Glomerular visceral epithelial cell (primary cell): Measurements from ENCODE around the gene PCIF1.
"Not testable (repeated sequence)": the region's sequence is repeated elsewhere in the genome, so short reads cannot be mapped to it uniquely, and the experiment has no call there.

Experiments
- DNase-seq: peaks from one replicate; pipeline ENCODE4 v3.0.0-alpha.2; 2016; ENCODE audit errors: extremely low spot score

Gene PCIF1

GRCh38 chr20:45924391-45925261, 9.9 kb upstream of the PCIF1 start:
- no peak for DNase-seq

DNA sequence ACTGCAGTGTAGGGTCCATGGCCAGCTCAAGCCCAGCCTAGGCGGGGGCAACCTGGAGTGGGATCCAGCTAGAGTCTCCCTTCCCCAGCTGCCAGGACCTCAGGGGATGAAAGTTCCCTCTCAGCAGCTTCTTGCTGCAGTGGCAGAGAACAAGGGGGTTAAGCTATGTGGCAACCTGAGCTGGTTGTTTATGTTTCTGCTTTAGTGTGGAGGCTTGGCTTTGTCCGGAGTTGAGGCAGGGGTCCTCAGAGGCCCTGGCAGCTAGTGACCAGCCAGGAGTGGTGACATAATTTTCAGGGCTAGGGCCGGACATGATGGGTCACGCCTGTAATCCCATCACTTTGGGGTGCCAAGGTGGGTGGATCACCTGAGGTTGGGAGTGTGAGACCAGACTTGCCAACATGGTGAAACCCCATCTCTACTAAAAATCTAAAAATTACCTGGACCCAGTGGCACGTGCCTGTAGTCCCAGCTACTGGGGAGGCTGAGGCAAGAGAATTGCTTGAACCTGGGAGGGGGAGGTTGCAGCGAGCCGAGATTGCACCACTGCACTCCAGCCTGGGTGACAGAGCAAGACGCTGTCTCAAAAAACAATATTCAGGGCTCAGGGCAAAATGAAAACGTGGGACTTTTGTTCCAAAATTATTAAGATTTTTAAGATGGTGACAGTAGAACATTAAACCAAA, 8.5 kb upstream of the PCIF1 start:
- no peak for DNase-seq

DNA sequence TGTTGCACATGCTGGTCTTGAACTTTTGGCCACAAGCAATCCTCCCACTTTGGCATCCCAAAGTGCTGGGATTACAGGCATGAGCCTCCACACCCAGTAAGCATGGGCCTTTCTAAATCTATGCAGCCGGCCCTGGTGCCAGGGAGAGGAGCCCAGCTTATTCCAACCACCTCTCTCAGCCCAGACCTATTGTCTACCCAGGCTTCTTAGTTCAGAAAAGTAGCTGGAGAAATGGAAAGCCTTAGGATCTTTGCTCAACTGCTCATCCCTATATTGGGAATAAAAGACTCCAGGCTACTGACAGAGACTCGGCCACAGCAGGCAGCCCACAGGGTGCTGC, 7.8 kb upstream of the PCIF1 start:
- no peak for DNase-seq

- DNase-seq = no peak
These were observed 7.2 kb upstream of the PCIF1 start for GRCh38 chr20:45927071-45927878.

DNA sequence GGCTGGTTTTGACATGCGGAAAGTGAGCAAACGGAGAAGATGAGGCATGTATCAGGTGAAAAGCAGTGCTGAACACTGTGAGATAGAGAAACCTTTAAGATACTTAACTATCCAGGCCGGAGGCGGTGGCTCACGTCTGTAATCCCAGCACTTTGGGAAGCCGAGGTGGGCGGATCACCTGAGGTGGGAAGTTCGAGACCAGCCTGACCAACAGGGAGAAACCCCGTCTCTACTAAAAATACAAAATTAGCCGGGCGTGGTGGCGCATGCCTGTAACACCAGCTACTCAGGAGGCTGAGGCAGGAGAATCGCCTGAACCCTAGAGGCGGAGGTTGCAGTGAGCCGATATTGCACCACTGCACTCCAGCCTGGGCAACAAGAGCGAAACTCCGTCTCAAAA, 2.8 kb upstream of the PCIF1 start:
- not testable (repeated sequence) for DNase-seq

DNA sequence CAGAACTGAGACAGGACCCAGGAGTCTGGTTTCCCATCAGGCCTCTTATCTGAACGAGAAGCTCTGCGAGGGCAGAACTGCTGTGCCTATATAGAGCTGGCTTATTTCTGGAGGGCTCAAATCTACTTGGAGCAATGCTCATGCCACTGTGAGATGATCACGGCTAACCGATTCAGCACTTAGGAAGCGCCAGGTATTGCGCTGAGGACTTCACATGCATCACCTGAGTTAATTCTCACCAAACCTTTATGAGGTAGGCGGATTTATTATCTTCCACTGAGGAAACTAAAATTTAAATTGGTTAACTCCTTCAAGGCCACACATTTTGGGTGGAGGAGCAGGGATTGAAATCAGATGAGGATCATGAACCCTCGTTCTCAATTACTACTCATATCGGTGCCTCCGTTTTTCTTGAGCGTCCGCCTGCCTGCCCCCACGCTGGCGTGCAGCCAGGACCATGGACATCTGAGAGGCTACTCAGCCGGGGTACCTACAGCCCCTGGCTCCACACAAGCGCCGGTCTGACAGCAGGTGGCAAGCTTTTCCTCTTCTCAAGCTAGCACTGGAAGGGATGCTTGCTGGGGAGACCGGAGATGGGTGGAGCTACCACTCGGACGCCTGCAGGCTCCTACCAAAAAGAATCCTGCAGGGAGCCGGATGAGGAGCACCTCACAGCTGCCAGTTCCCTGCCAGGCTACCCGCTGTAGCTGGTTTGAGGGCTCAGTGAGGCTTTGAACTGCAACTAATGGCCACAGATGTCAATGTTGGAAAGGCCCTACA, 1.0 kb upstream of the PCIF1 start:
- DNase-seq = peak; percentile 85

DNA sequence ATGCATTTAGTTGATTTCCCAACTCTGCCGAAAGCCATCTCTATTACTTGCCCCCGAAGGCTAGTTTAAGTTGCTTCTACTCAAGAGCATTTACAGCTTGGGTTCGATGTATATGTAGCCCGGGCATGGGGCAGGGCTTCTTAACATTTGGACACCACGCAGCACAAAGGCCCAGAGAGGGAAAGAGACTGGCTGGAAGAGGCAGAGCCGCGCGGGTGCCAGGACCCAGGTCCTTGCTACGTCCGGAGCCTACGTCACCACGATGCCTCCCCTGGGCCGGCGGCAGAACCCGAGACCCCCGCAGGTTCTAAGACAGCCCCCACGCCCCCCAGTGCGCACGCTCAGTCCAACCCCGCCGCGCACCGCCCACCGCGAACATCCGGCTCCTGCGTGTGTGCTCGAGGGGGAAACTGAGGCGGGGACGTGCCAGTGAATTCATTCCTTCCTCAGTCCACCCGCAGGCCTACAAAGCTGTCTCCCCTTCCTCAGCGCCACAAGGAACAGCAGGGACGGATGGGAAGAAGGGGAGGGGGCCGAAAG, 367 bp upstream of the PCIF1 start:
- peak; percentile 55 for DNase-seq

- DNase-seq = no peak
These were observed 1.0 kb downstream of the PCIF1 start for GRCh38 chr20:45935416-45936046.

- DNase-seq = no peak
These were observed 3.3 kb downstream of the PCIF1 start for GRCh38 chr20:45937765-45938164.

DNA sequence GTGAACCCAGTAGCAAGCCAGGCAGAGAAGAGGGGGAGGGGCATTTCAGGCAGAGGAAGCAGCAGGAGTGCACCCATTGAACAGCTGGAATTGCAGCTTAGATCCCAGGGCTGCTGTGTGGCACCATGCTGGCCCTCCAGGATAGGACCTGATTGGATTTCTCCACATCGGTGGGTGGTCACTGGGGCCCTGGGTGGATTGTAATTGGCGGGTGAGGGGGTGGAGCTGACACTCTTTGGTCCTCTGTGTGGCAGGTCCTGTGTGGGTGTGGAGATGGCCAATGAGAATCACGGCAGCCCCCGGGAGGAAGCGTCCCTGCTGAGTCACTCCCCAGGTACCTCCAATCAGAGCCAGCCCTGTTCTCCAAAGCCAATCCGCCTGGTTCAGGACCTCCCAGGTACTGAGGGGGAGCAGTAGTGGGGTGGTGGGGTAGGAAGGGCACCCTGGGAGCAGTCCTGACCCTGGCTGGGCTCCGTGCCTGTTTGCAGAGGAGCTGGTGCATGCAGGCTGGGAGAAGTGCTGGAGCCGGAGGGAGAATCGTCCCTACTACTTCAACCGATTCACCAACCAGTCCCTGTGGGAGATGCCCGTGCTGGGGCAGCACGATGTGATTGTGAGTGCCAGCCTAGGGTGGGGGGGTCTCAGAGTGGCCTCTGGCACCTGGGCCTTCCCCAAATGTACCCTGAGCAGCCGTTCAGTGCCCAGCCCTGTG, 4.4 kb downstream of the PCIF1 start:
- no peak for DNase-seq

GRCh38 chr20:45940053-45940452, 5.6 kb downstream of the PCIF1 start:
- no peak for DNase-seq

GRCh38 chr20:45940469-45940868, 6.0 kb downstream of the PCIF1 start:
- no peak for DNase-seq

DNA sequence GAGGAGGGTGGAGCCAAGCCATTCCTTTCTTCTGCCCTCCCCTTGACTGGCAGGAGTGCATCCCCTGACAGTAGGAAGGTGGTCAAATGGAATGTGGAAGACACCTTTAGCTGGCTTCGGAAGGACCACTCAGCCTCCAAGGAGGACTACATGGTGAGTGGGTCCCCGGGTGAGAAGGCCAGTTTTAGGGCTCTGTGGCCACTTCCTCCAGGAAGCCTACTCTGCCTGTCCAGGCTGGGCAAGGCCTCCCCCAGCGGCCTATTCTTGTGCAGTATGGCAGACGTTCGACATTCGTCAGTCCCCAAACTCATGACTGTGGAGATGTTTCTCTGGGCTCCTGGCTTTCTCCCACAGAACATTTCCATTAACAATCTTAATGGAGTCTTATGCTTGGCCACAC, 9.1 kb downstream of the PCIF1 start:
- DNase-seq = no peak

GRCh38 chr20:45944151-45944964, 9.9 kb downstream of the PCIF1 start:
- no peak for DNase-seq

DNA sequence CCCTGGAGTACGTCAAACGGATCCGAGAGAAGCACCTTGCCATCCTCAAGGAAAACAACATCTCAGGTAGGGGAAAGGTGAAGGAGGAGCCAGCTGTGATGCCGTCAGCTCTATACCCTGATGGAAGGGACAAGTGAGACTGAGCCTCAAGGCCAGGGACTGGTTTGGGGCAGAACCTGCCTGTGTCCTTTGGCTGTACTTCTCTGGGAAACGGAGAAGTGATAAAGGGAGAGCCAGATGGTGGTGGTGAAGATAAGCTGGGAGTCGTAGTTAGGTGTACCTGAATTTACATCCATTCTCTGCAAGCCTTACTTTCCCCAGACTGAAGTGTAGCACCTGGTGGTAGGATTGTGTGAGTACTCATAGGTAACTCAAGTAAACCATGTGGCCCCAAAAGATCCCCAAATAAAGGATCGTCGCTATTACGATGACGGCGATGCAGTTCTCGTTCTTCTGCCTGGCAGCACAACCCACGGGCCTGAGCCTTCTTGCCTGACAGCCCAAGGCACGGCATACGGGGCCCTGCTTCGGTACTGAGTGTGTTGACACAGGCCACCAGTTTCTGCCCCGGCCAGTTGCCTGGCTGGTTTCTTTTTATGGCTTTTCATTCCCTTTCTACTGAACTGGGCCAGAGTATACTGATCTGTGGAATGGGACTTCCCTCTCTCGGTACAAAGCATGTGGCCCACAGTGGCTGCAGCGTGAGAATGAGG, 10.6 kb downstream of the PCIF1 start:
- no peak for DNase-seq

GRCh38 chr20:45945678-45946148, 11.2 kb downstream of the PCIF1 start:
- DNase-seq = no peak

DNA sequence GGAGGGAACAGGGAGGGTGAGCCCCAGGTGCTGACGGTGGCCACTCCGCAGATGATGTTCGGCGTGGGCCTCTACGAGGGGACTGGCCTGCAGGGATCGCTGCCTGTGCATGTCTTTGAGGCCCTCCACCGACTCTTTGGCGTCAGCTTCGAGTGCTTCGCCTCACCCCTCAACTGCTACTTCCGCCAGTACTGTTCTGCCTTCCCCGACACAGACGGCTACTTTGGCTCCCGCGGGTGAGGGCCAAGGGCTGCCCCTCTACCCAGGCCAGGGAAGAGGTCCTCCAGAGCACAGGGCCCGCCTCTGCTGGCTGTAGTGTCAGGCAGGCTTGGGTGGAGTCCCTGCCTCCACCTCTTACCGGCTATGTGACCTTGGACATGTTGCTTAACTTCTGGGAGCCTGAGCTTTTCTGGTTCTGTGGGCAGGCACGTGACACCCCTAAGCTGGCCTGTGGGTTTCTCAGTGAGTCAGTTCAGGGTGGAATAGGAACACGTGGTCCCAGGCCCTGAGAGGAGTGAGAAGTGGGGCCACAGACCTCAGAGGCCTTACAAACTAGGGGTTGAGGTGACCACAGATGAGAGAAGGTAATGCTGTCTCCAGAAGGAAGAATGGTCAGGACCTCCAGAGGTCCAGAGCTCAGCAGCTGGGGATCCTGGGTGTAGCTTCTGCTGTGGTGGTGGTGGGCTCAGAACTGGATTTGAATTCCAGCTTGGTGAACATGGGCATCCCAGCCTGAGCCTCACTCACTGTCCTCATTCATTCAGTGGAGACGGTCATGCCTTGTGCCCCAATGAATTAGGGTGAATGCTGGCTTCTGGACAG, 11.9 kb downstream of the PCIF1 start:
- no peak for DNase-seq
